OCI-LY1 (cell line): Measurements from ENCODE around the gene RFX1.

Experiments
- H2AFZ ChIP-seq: fragments of 200-600 bp; sonication (generic), shearing (Covaris generic); 2 replicates; pipeline ENCODE4 v1.6.0; 2014; ENCODE audit warnings: antibody characterized with exemption, mild to moderate bottlenecking, low read length
- H3F3A ChIP-seq: fragments of 200-600 bp; sonication (generic), shearing (Covaris generic); 2 replicates; pipeline ENCODE4 v1.6.0; 2014; ENCODE audit warnings: mild to moderate bottlenecking, antibody characterized with exemption, low read length, moderate library complexity; ENCODE audit not compliant: insufficient read depth
- H3K27ac ChIP-seq: fragments of 200-600 bp; sonication (generic); 2 replicates; pipeline ENCODE4 v1.5.1; 2014; ENCODE audit warnings: low read length, mixed run types, mild to moderate bottlenecking, low read depth; ENCODE audit not compliant: poor library complexity, severe bottlenecking
- H3K27me3 ChIP-seq: fragments of 200-600 bp; sonication (generic); 2 replicates; pipeline ENCODE4 v1.6.0; 2014; ENCODE audit warnings: antibody characterized with exemption, mild to moderate bottlenecking, low read length, moderate library complexity; ENCODE audit not compliant: insufficient read depth
- H3K36me3 ChIP-seq: fragments of 200-600 bp; sonication (generic); 2 replicates; pipeline ENCODE4 v1.6.1; 2014; ENCODE audit warnings: mild to moderate bottlenecking, antibody characterized with exemption, low read length, moderate library complexity, mixed read lengths; ENCODE audit not compliant: insufficient read depth
- H3K4me1 ChIP-seq: fragments of 200-600 bp; sonication (generic); 2 replicates; pipeline ENCODE4 v1.5.1; 2014; ENCODE audit warnings: mild to moderate bottlenecking, low read length, moderate library complexity; ENCODE audit not compliant: insufficient read depth, severe bottlenecking
- H3K4me2 ChIP-seq: fragments of 200-600 bp; sonication (generic), shearing (Covaris generic); 2 replicates; pipeline ENCODE4 v1.6.1; 2014; ENCODE audit warnings: low read length
- H3K4me3 ChIP-seq: fragments of 200-600 bp; sonication (generic); 2 replicates; pipeline ENCODE4 v1.5.1; 2014; ENCODE audit warnings: low read length, low read depth, mild to moderate bottlenecking, mixed read lengths; ENCODE audit not compliant: poor library complexity, severe bottlenecking
- H3K79me2 ChIP-seq: fragments of 200-600 bp; shearing (Covaris generic); 2 replicates; pipeline ENCODE4 v1.6.1; 2016; ENCODE audit warnings: mixed run types, low read length, mixed read lengths; ENCODE audit not compliant: insufficient read depth
- H3K9ac ChIP-seq: fragments of 200-600 bp; sonication (generic), shearing (Covaris generic); 2 replicates; pipeline ENCODE4 v1.6.1; 2014; ENCODE audit warnings: mild to moderate bottlenecking, low read length, mixed read lengths
- H3K9me2 ChIP-seq: fragments of 200-600 bp; sonication (generic), shearing (Covaris generic); 2 replicates; pipeline ENCODE4 v1.6.1; 2014; ENCODE audit warnings: low read depth, mild to moderate bottlenecking, low read length, mixed read lengths
- H3K9me3 ChIP-seq: fragments of 200-600 bp; shearing (Covaris generic); 2 replicates; pipeline ENCODE4 v1.6.1; 2014; ENCODE audit warnings: low read length, mixed read lengths
- H4K20me1 ChIP-seq: fragments of 200-600 bp; sonication (generic), shearing (Covaris generic); 2 replicates; pipeline ENCODE4 v1.6.0; 2016; ENCODE audit warnings: mild to moderate bottlenecking, low read length; ENCODE audit not compliant: insufficient read depth
- EZH2 ChIP-seq: fragments of 200-600 bp; sonication (generic), shearing (Covaris generic); IDR thresholded peaks from 2 replicates; pipeline ENCODE4 v1.8.0; 2017; ENCODE audit warnings: borderline replicate concordance, mixed run types, mild to moderate bottlenecking, antibody characterized with exemption, low read length, moderate library complexity, mixed read lengths
- TF ChIP-seq, protein P1 (sequence below): fragments of 200-600 bp; sonication (generic), shearing (Covaris generic); IDR thresholded peaks from 2 replicates; pipeline ENCODE4 v1.5.1; 2017; ENCODE audit warnings: mild to moderate bottlenecking, antibody characterized with exemption, low read length, moderate library complexity, mixed read lengths

The RFX1 gene

DNA sequence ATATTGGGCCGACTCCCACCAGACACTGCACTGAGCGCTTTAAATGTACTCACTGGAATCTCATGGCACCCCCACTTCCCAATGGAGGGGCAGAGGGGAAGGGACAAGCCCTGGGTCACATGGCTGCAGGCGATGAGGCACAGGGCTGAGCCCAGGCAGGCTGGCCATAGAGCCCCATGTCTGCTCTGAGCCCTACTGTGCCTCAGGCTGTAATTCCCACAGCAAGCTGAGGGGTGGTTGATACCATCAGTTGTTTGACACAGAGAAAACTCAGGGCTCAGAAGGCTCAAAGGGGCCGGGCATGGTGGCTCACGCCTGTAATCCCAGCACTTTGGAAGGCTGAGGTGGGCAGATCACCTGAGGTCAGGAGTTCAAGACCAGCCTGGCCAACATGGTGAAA is 25.1 kb downstream of the RFX1 start:
- TF ChIP-seq, protein P1, sequence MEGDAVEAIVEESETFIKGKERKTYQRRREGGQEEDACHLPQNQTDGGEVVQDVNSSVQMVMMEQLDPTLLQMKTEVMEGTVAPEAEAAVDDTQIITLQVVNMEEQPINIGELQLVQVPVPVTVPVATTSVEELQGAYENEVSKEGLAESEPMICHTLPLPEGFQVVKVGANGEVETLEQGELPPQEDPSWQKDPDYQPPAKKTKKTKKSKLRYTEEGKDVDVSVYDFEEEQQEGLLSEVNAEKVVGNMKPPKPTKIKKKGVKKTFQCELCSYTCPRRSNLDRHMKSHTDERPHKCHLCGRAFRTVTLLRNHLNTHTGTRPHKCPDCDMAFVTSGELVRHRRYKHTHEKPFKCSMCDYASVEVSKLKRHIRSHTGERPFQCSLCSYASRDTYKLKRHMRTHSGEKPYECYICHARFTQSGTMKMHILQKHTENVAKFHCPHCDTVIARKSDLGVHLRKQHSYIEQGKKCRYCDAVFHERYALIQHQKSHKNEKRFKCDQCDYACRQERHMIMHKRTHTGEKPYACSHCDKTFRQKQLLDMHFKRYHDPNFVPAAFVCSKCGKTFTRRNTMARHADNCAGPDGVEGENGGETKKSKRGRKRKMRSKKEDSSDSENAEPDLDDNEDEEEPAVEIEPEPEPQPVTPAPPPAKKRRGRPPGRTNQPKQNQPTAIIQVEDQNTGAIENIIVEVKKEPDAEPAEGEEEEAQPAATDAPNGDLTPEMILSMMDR: no peak
- TF ChIP-seq EZH2: no peak
- Histone ChIP-seq H3K36me3 (peaks cover 3% of the 10 kb centered on the region; the same call in 1 of the 2 replicates), H4K20me1 (no peaks in the 10 kb centered on the region), H3K9ac (no peak overlapping the region), H3K27ac (no peak overlapping the region), H3K4me3 (no peak overlapping the region), H2AFZ (no peak overlapping the region), H3F3A (no peaks in the 10 kb centered on the region; the same call in 1 of the 2 replicates), H3K27me3 (peaks cover 23% of the 10 kb centered on the region; the same call in 1 of the 2 replicates), H3K79me2 (no peaks in the 10 kb centered on the region), H3K9me2 (no peaks in the 10 kb centered on the region), H3K9me3 (no peaks in the 10 kb centered on the region), H3K4me2 (no peak overlapping the region), H3K4me1 (peaks cover 31% of the 10 kb centered on the region)

GRCh38 chr19:13980340-13980739 is 25.8 kb downstream of the RFX1 start:
- H3K27ac ChIP-seq: no peak overlapping the region
- no peak overlapping the region for H3K9ac ChIP-seq
- no peak overlapping the region for H2AFZ ChIP-seq
- H3F3A ChIP-seq: no peaks in the 10 kb centered on the region; the same call in 1 of the 2 replicates
- no peak overlapping the region for H3K4me3 ChIP-seq
- peaks cover 23% of the 10 kb centered on the region; the same call in 1 of the 2 replicates for H3K27me3 ChIP-seq
- no peak overlapping the region for H3K4me2 ChIP-seq
- TF ChIP-seq, protein P1: no peak
- H3K4me1 ChIP-seq: peaks cover 24% of the 10 kb centered on the region
- no peaks in the 10 kb centered on the region for H3K79me2 ChIP-seq
- peaks cover 3% of the 10 kb centered on the region; the same call in 1 of the 2 replicates for H3K36me3 ChIP-seq
- no peaks in the 10 kb centered on the region for H3K9me3 ChIP-seq
- H4K20me1 ChIP-seq: no peaks in the 10 kb centered on the region
- no peaks in the 10 kb centered on the region for H3K9me2 ChIP-seq

GRCh38 chr19:13979686-13980085 is 26.4 kb downstream of the RFX1 start:
- Histone ChIP-seq H3K79me2 (no peaks in the 10 kb centered on the region), H3F3A (no peaks in the 10 kb centered on the region; the same call in 1 of the 2 replicates), H3K4me1 (peaks cover 19% of the 10 kb centered on the region), H3K27me3 (peaks cover 23% of the 10 kb centered on the region; the same call in 1 of the 2 replicates), H2AFZ (no peak overlapping the region), H4K20me1 (no peaks in the 10 kb centered on the region), H3K9me3 (no peaks in the 10 kb centered on the region), H3K4me3 (no peak overlapping the region), H3K4me2 (peak overlapping the region; percentile 51; the same call in 1 of the 2 replicates), H3K27ac (no peak overlapping the region), H3K36me3 (peaks cover 3% of the 10 kb centered on the region; the same call in 1 of the 2 replicates), H3K9me2 (no peaks in the 10 kb centered on the region), H3K9ac (no peak overlapping the region)
- TF ChIP-seq EZH2: no peak
- TF ChIP-seq, protein P1: no peak
